WI38 (cell line): ENCODE data around the gene IGFBP2.

Experiments
- H3K4me3 ChIP-seq: 2 replicates; pipeline ENCODE4 v1.5.1; 2011; ENCODE audit warnings: low read depth, mild to moderate bottlenecking, control low read depth, low read length
- TF ChIP-seq, protein P1 (sequence below): IDR thresholded peaks from 2 replicates; pipeline ENCODE4 v1.5.1; 2012; ENCODE audit warnings: low read depth, mild to moderate bottlenecking, control low read depth, low read length

Gene IGFBP2

GRCh38 chr2:216694826-216695217, 61.6 kb downstream of the IGFBP2 start:
- H3K4me3 ChIP-seq: peak overlapping the region; percentile 96
- TF ChIP-seq, protein P1, sequence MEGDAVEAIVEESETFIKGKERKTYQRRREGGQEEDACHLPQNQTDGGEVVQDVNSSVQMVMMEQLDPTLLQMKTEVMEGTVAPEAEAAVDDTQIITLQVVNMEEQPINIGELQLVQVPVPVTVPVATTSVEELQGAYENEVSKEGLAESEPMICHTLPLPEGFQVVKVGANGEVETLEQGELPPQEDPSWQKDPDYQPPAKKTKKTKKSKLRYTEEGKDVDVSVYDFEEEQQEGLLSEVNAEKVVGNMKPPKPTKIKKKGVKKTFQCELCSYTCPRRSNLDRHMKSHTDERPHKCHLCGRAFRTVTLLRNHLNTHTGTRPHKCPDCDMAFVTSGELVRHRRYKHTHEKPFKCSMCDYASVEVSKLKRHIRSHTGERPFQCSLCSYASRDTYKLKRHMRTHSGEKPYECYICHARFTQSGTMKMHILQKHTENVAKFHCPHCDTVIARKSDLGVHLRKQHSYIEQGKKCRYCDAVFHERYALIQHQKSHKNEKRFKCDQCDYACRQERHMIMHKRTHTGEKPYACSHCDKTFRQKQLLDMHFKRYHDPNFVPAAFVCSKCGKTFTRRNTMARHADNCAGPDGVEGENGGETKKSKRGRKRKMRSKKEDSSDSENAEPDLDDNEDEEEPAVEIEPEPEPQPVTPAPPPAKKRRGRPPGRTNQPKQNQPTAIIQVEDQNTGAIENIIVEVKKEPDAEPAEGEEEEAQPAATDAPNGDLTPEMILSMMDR: no peak

- peak within 1 kb of the TSS; percentile 96 for H3K4me3 ChIP-seq
- TF ChIP-seq, protein P1: 0 out of 2 replicates have a peak, but pooled peaks have one; percentile 17
Measured at GRCh38 chr2:216695401-216695821, 62.2 kb downstream of the IGFBP2 start, which contains the start of gene IGFBP5. Gene IGFBP5 (minus strand): TSS chr2:216695549. CDS start chr2:216694775, 774 bp downstream.

GRCh38 chr2:216696321-216696720, 63.1 kb downstream of the IGFBP2 start:
- TF ChIP-seq, protein P1: no peak
- H3K4me3 ChIP-seq: no peak overlapping the region

GRCh38 chr2:216696751-216697560, 63.7 kb downstream of the IGFBP2 start:
- TF ChIP-seq, protein P1: peak; percentile 69
- H3K4me3 ChIP-seq: no peak overlapping the region

DNA sequence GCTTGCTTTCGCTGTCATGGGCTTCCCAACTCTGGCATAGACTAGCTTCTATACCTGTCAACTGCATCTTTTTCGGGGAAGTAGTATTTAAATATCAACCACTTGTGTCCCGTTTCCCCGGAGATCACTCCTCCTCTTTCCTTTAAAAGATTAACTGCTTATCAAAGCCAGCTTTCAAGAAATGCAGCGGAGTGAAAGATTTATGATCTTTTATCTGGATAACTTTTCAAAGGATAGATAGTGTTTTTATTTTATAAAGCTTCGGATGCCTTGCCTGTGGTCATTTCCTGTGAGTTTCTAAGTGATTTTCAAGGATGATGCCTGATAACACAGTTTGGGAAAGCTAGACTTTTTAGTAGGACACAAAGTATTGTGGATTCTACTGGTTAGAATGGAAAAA, 65.1 kb downstream of the IGFBP2 start:
- H3K4me3 ChIP-seq: no peak overlapping the region
- TF ChIP-seq, protein P1: no peak

- TF ChIP-seq, protein P1: peak; percentile 59
- H3K4me3 ChIP-seq: no peak overlapping the region
Measured at GRCh38 chr2:216698895-216699294, 65.7 kb downstream of the IGFBP2 start.

DNA sequence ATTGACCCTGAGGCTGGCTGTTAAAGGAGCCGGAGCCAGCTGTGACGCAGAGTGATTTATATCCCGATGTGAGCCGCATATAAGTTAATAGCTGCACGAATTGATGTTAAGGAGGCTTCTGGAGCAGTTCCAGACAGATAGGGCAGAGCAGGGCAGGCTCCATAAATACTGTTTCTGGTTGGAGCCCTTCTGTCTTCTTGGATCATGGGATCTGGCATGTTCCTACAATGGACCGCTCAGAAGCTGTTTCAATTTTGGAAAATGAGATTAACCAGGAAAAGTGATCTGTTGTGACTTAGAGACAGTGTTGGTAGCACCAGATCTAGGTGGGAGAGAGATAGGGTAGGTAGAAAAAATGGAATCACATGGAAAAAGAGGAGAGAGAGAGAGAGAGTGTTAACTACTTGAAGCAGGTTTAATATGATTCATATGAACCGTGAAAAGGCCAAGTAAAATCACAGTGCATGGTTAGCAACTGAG, 66.9 kb downstream of the IGFBP2 start:
- H3K4me3 ChIP-seq: no peak overlapping the region

More for the DNA sequence above, 66.9 kb downstream of the IGFBP2 start:
- TF ChIP-seq, protein P1: no peak
